HUDEP-2 (cell line): Measurements from ENCODE around the gene SULT1A1.
"Not testable (repeated sequence)": the region's sequence is repeated elsewhere in the genome, so short reads cannot be mapped to it uniquely, and the experiment has no call there.

Source experiments
- DNase-seq, 76 experiments: peaks; one replicate each; lab custom pipeline; 2025; ENCODE audit not compliant: unreplicated experiment in 76 of 76; lab: John Stamatoyannopoulos, UW

SULT1A1 gene

DNA sequence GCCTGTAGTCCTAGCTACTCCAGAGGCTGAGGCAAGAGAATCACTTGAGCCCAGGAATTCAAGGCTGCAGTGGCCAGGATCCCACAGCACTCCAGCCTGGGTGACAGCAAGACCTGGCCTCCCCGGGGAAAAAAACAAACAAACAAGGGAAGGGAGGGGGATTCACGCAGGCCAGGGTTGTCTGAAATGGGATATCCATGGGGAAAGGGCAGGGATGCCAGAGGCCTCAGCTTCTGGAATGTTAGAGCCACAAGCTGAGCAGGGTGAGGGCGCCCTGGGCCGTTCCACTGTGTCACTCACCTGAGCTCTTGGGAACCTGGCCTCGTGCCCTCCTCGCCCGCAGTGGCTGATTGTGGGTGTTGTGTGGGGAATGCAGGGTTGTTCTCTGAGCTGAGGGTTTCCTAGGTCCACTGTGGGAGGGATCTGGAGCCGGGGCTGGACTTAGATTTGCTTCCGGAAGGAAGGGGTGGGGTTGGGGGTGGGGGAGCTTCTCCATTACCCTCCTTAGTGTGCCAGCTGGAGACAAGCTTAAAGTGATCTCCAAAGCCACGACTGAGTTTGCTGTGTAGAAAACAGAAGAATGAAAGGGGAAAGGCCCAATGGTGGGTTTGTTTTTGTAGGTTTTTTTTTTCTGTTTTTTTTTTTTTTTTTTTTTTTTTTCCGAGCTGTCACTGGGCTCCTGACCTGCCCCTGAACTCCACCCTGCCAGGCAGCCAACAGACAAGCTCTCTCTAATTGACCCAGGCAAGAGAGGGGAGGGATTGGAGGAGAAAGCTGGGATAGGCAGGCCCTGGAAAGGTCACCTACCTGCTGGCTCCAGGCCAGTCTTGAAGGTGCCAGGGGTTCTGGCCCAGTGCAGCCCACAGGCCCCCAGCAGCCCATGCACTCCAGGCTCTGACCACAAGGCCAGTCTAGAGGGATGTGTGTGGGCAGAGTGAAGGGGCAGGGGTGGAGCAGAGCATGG, at the start of gene SULT1A1:
Gene SULT1A1, minus strand, starts transcription at position 414 of the 964 bp plus-strand sequence. CDS start 1,189 bp downstream, outside the sequence.
- DNase-seq = no peak

DNA sequence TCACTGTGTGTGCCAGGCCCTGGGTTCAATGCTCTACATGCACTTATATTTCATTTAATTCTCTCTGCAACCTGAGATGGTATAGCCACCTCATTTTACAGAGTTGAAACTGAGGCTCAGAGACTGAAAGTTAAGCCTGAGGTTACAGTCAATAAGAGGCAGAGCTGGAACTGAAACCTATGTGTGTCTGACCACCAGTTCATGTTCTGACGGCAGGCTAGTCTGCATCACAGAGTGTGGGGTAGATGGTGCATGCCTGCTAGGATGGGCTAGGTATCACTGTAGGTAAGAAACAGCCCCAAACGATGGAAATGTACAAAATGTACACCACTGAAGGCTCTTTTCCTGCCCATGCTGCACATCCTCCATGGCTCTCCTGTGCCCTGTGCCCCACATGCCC, 30.1 kb upstream of the SULT1A1 start:
- not testable (repeated sequence) for DNase-seq

DNA sequence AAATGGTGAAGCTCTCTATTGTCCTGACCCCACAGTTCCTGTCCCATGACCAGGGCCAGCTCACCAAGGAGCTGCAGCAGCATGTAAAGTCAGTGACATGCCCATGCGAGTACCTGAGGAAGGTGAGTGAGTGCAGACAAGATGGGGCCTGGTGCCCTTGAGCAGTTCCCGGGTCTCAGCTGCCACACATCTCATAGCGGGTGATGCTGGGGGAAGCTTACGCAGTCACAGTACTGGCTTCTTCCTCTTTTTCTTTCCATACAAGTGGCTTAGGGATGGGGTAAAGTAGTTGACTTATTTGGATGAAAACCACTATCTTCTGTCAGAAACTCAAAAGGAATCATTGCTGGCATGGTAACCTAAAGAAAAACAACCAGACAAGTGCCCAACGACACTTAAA, 28.5 kb upstream of the SULT1A1 start:
- not testable (repeated sequence) for DNase-seq

DNA sequence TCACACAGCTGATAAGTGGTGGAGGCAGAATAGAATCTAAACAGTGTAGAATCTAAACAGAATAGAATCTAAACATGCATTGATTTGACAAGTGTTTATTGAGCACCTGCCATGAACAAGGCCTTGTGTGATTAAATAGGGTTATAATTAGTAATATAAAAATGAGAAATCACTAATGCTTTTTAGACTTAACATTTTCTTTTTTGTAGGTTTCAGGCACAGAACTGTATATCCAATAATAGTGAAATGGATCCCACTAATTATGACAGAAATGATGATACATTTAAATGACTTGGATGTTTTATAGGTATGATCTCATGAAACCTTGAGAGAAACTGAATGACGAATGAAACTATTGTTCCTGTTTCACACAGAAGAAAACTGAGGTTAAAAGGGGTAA, 27.9 kb upstream of the SULT1A1 start, which contains the start of gene NPIPB8:
Gene NPIPB8, plus strand, starts transcription at position 301 of the 400 bp plus-strand sequence. CDS start 296 bp downstream, outside the sequence.
- not testable (repeated sequence) for DNase-seq

DNA sequence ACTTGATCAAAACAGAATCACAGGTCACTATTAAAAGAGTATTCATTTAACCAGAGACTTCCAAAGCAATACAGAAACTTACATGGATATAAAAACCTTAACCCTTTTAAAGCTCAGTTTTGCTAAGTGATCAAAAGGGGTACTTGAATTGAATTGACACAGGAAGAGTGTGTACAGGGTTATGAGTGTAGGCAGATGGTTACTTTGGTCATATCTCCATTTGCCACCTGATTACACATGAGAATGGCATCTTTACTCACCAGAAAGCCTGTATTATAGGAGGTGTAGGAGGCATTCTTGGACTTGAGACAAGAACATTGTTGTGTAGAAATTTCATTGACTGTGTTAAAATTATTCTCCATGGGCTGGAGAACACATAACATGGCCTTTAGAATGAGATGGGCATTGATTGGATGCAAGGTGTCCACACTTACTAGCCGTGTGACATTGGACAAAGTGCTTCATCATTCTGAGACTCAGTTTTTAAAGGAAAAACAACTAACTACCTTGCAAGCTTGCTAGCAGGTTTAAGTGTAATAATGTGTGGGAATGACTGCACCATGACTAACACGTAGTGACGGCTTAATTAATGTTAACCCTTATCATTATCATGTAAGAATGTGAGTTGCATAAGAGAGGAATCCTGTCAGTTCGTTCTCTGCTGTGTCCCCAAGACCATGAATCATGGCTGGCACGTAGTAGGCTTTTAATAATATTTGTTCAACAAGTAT, 26.4 kb upstream of the SULT1A1 start:
- peak in 1 of 76 experiments; percentile 18 for DNase-seq

DNA sequence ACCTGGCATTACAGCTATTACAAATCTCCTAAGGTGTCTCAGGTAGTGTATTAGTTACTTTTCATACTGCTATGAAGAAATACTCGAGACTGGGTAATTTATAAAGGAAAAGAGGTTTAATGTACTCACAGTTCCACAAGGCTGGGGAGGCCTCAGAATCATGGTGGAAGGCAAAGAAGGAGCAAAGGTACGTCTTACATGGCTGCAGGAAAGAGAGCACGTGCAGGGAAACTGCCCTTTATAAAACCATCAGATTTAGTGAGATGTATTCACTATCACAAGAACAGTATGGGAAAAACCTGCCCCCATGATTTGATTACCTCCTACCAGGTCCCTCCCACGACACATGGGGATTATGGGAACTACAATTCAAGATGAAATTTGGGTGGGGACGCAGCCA, 21.1 kb upstream of the SULT1A1 start:
- DNase-seq = not testable (repeated sequence)

DNA sequence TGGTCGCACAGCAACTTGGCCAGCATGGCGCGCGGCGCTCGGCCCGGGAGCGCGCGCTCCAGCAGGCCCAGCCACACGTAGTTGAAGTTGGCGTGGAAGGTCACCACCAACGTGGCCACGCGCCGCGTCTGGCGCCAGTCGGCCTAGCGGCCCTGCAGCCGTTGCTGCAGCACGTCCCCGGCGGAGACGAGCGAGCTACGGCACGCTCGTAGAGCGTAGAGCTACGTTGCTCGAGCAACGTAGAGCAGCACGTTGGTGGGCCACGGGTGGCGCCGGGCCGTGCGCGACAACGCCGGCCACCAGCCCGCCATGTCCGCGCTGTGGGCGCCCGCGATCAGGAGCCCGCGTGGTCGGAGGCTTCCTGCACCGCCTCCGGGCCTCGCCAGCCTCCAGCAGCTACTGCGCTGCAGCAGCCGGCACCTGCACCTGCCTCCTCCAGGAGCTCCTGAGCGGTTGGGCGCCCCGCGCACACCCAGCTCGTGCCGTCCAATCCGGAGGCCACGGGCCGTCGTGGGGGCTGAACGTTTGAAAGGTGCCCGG, 13.4 kb upstream of the SULT1A1 start:
- DNase-seq = peak in 24 of 76 experiments; percentile 4 to 64 (median 18)

DNA sequence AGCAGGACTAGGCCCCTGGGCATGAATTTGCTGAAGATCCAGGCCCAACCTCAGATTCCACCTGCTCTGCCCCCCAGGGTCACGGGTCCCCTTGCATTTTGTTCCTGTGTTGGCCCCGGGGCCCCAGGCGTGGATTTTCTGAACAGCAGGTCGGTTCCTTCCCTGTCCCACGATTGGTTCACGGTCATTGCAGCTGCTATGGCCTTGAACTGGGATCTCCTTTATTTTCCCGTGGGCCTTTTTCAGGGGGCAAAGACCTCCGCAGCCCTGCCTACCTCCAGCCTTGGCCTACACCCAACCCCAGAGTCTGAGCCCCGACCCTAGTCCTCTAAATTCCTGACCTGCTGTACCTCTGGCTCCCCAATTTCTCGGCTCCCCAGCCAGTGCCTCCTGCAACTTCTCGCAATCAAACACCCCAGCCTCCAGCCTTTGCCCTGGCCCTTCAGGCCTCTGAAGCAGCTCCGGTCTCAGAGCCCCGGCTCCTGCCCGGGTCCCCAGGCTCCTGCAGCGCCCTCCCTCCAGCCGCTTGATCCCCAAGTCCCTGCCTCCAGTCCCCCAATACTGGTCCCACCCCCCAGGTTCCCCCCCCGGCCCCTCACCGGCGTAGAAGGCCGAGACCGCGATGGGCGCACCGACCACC, 12.8 kb upstream of the SULT1A1 start:
- peak in 1 of 76 experiments; percentile 5 for DNase-seq

DNA sequence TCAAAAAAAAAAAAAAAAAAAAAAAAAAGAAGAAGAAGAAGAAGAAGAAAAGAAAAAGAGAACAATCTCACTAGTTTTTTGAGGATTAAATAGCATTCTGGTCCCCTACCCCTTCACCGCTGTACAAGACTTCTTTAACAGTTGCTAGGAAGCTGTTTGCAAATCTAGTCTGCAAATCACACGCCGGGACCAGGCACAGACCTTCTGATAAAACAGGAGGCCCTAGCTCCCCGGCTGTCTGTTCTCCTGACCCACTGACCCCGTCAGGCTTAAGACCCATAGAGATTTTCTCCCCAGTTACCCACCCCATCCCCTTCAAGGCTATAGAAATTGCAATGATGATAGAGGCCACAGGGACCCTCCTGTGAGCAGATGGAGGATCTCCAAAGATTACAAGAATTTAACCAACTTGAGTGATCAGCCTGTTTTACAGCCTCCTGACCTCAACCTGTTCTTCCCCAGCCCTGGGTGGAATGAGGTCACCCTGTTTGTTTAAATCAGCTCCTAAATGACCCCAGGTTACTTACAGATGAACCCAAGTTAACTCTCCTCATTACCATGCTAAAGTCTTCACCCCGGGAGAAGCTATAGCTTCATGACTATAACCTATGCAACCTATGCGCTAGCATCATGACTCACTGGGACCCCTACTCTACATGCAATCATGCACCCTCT, 11.8 kb upstream of the SULT1A1 start:
- DNase-seq = no peak

DNA sequence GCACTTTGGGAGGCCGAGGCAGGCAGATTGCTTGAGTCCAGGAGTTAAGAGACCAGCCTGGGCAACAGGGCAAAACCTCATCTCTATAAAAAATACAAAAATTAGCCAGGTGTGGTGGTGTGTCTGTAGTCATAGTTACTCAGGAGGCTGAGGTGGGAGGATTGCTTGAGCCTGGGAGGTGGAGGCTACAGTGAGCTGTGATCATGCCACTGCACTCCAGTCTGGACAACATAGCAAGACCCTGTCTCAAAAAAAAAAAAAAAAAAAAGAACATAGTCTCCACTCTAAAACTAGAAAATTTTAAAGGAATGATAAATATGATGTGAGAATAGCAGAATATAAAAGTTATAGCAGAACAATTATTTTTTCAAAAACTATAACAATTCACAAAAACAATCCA, 10.5 kb upstream of the SULT1A1 start:
- not testable (repeated sequence) for DNase-seq

DNA sequence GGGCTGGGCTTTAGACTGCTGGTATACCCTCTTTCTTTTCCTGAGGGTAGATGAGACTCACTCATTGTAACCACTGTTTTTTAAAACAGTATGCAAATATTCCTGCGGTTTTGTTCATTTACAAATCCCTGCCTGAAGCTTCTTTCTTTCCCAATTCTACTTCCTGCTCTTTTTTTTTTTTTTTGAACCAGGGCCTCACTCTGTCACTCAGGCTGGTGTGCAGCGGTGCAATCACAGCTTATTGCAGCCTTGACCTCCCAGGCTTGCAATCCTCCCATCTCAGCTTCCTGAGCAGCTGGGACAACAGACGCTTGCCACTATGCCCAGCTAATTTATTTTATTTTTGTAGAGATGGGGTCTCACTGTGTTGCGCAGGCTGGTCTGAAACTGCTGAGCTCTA, 8.0 kb upstream of the SULT1A1 start:
- no peak for DNase-seq

DNA sequence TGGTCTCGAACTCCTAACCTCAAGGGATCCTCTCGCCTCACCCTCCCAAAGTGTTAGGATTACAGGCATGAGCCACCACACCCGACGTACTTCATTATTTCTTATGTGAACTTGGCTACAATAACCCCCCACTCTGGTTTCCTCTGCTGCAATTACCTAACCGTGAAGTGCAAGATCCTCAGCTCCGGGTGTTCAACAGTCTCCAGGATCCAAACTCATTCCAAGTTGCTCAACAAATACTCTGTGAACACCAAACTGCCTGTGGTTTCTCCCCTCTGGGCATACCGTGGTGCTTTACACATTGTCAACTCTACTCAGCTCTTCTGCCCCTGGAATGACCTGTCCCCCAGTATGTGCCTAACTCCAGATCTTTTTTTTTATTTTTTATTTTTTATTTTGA, 6.8 kb upstream of the SULT1A1 start:
- DNase-seq = no peak

DNA sequence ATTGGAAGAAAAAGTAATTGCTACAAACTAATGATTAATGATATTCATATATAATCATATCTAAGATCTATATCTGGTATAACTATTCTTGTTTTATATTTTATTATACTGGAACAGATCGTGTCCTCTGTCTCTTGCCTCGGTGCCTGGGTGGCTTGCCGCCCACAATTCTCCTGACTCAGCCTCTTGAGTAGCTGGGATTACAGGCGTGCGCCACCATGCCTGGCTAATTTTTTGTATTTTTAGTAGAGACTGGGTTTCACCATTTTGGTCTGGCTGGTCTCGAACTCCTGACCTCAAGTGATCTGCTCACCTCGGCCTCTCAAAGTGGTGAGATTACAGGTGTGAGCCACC, 6.4 kb upstream of the SULT1A1 start:
- not testable (repeated sequence) for DNase-seq

DNA sequence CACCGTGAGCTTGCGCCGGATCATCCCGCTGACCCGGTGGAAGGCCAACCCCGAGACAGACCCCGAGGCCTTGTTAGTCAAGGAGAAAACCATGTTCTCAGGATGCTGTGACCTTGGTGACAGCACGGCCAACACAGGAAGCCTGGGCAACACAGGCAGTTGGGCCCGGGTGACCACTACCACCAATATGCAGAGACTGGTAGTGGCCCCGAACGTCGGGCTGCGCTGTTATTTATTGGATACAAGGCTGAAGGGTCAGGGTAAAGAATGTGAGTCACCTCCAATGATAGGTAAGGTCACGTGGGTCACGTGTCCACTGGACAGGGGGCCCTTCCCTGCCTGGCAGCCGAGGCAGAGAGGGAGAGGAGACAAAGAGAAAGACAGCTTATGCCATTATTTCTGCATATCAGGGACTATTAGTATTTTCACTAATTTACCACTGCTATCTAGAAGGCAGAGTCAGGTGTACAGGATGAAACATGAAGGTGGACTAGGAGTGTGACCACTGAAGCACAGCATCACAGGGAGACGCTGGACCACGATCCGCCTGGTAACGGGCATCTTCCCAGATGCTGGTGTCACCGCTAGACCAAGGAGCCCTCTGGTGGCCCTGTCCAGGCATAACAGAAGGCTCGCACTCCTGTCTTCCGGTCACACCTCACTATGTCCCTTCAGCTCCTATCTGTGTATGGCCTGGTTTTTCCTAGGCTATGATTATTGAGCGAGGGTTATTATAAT, 5.8 kb upstream of the SULT1A1 start:
- peak in 33 of 76 experiments; percentile 0 to 54 (median 18) for DNase-seq

DNA sequence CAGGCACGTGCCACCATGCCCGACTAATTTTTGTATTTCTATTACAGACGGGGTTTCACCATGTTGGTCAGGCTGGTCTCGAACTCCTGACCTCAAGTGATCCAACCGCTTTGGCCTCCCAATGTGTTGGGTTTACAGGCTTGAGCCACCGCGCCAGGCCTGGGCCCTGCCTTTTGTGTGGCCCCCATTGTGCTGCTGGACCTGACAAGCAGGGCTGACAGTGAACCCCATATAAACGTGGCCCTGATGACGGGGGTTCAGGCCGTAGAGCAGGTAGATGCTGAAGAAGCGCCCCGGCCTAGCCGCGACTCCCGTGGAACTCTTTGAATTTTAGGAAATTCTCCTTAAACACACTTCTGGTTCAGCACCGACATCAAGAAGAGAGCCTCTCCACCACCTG, 4.7 kb upstream of the SULT1A1 start:
- DNase-seq = not testable (repeated sequence)

DNA sequence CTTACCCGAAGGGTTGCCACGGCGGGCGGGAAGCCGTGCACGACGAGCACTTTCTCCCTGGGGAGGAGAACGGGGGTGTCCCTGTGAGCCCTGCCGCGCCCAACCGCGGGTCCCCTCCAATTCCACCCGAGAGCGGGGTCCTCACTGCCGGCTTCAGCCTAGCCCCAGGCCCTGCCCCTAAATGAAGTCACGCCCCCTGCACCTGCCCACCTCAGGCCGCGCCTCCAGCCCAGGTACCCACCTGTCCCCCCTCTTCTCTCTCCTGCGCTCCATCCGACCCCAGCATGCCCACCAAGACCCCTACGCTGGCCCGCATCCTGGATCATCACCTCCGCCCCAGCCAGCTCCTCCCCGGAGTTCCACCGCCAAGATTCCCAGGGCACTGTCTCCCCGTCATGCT, 4.1 kb upstream of the SULT1A1 start:
- not testable (repeated sequence) for DNase-seq

DNA sequence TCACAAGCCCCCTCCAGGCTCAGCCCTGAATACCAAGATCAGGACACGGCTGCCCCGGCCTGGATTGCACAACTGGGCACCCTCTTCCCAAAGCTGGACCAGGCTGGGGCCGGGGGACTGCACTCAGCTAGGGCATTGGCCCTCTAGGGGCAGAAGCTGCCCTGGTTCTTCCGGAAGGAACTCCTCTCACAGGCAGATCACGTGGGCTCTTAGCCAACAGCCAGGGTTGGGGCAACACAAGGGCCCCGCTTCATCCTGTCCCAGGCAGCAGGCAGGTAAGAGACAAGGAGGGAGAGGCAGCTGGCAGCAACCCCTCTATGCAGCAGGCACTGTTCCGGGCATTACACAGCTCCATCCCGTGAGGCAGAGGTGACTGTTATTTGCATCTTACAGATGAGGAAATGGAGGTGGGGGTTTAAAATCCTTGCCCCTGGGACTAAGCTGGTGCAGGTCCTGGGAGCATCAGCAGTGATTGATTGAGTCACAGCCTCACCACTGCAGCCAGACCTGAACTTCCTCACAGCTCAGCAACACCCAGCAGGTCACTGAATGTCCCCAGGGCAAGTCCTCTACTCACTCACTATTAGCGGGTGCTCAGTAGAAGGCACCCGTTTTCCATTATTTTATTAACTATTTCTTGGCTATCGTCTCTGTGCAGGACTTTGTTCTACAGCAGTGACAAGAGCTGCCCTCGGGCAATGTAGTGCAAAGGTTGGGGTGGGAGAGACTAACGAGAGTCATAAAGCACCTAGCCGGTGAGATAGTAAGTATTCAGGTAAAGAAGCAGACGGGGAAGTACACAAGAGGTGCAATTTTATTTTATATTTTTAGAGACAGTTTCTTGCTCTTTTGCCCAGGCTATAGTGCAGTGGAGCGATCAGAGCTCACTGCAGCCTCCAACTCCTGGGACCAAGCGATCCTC, 2.8 kb upstream of the SULT1A1 start:
- not testable (repeated sequence) for DNase-seq

DNA sequence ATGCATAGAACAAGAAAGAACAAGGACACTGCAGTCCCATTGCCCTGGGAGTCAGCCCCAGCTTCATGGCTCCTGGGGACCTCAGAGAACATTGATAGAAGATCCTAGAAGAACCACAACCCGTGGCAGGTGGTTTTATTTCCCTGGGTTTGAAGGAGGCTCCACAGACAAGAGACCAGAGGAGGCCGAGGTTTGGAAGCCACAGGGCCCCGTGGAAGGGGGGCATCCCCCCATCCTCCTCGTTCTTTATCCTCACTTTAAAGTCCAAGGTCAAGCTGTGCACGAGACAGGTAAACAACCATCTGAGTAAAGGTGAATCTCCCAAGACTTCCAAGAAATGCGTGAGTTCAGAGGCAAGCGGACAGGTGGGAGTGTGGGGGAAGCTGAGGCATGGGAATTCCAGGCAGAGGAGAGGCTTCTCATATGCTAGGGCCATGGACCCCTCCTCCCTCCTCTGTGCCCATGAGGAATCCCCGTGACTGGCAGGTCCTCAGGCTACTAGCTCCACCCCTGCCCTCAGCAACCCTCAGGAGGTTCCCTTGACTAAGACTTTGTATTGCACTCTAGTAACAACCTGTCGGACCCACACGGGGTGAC, 849 bp upstream of the SULT1A1 start:
- no peak for DNase-seq
